Pons (tissue), 1 donor: ENCODE results near the gene PXDN.
"Not testable (repeated sequence)": the region's sequence is repeated elsewhere in the genome, so short reads cannot be mapped to it uniquely, and the experiment has no call there.

Experiments used
- DNase-seq: peaks from one replicate; pipeline ENCODE4 v3.0.0-alpha.2; 2016; ENCODE audit warnings: low spot score

Gene PXDN

GRCh38 chr2:1633092-1633671 lies 111.1 kb downstream of the PXDN start:
- no peak for DNase-seq

- no peak for DNase-seq
These were observed 111.8 kb downstream of the PXDN start for GRCh38 chr2:1632510-1632909.

GRCh38 chr2:1632002-1632348 lies 112.3 kb downstream of the PXDN start:
- no peak for DNase-seq

- no peak for DNase-seq
These were observed 112.9 kb downstream of the PXDN start for GRCh38 chr2:1631292-1632001.

- peak; percentile 21 for DNase-seq
These were observed 115.4 kb downstream of the PXDN start for GRCh38 chr2:1628893-1629292.

GRCh38 chr2:1627628-1628381 lies 116.5 kb downstream of the PXDN start:
- DNase-seq = no peak

GRCh38 chr2:1626271-1626681 lies 118.0 kb downstream of the PXDN start:
- DNase-seq = no peak

- no peak for DNase-seq
These were observed 118.9 kb downstream of the PXDN start for GRCh38 chr2:1625281-1626001.

GRCh38 chr2:1623906-1624445 lies 120.3 kb downstream of the PXDN start:
- no peak for DNase-seq

- DNase-seq = no peak
These were observed 121.7 kb downstream of the PXDN start for GRCh38 chr2:1622521-1623200.

- DNase-seq = not testable (repeated sequence)
These were observed 122.3 kb downstream of the PXDN start for GRCh38 chr2:1621976-1622375.

- DNase-seq = no peak
These were observed 122.8 kb downstream of the PXDN start for GRCh38 chr2:1621501-1621900.

- no peak for DNase-seq
These were observed 123.3 kb downstream of the PXDN start for GRCh38 chr2:1621041-1621440.

- DNase-seq = no peak
These were observed 124.2 kb downstream of the PXDN start for GRCh38 chr2:1620081-1620480.

GRCh38 chr2:1619556-1619955 lies 124.8 kb downstream of the PXDN start:
- DNase-seq = no peak

GRCh38 chr2:1618974-1619373 lies 125.3 kb downstream of the PXDN start:
- no peak for DNase-seq

GRCh38 chr2:1618191-1618961 lies 125.9 kb downstream of the PXDN start:
- DNase-seq = no peak

GRCh38 chr2:1617425-1618021 lies 126.8 kb downstream of the PXDN start:
- DNase-seq = no peak

GRCh38 chr2:1614564-1614963 lies 129.8 kb downstream of the PXDN start:
- no peak for DNase-seq

GRCh38 chr2:1613731-1614354 lies 130.5 kb downstream of the PXDN start:
- no peak for DNase-seq
